Activated B cell treated with CpG ODN at 0.5 μM for 24 hours (primary cell): ENCODE results near the gene MBTD1. TPM values are rescaled to one million over a fixed set of nuclear protein-coding genes. Genes with fewer than 3 reads are reported as not detected.

Experiments used
- ATAC-seq: fragments of 200-7000 bp; cut with Tn5 transposase; one replicate; pipeline ENCODE4 v1.10.0; 2021; ENCODE audit warnings: low read depth, mild to moderate bottlenecking, moderate library complexity
- CTCF ChIA-PET: fragments of 350-600 bp; sonication (Branson Sonifier 250); formaldehyde crosslinking; loops from one replicate; lab custom pipeline; 2021; ENCODE audit warnings: antibody characterized with exemption; lab: Charles Lee
- POLR2A ChIA-PET: fragments of 350-600 bp; sonication (Branson Sonifier 250); formaldehyde crosslinking; loops from one replicate; lab custom pipeline; 2021; ENCODE audit warnings: antibody characterized with exemption; lab: Charles Lee
- DNase-seq: peaks from one replicate; pipeline ENCODE4 v3.0.0; 2022
- H3K27ac Mint-ChIP-seq: one replicate; pipeline ENCODE4 v1.8.0; 2020; ENCODE audit warnings: mixed read lengths
- H3K27me3 Mint-ChIP-seq: one replicate; pipeline ENCODE4 v1.8.0; 2021; ENCODE audit warnings: mixed read lengths
- H3K36me3 Mint-ChIP-seq: one replicate; pipeline ENCODE4 v1.8.0; 2021; ENCODE audit warnings: low read depth, mixed read lengths
- H3K4me1 Mint-ChIP-seq: one replicate; pipeline ENCODE4 v1.8.0; 2021; ENCODE audit warnings: mixed read lengths
- H3K4me3 Mint-ChIP-seq: one replicate; pipeline ENCODE4 v1.8.0; 2020; ENCODE audit warnings: mild to moderate bottlenecking, mixed read lengths
- H3K9me3 Mint-ChIP-seq: one replicate; pipeline ENCODE4 v1.8.0; 2020; ENCODE audit warnings: mixed read lengths
- CTCF ChIP-seq: fragments of 200-600 bp; IDR thresholded peaks from one replicate; pipeline ENCODE4 v1.8.0; 2022; ENCODE audit warnings: antibody characterized with exemption, mild to moderate bottlenecking
- intact Hi-C: fragments of 100-400 bp; cut with micrococcal nuclease; formaldehyde crosslinking; loops from one replicate; pipeline ENCODE4 v1.15.1; 2024
- total RNA-seq: library from RNA; stranded (reverse); gene quantifications from 2 replicates; pipeline ENCODE4 v1.2.3, GENCODE V29; 2022

MBTD1 gene
- total RNA-seq, 1 donor from 2014 or later: 23.6 TPM

- ChIA-PET CTCF (no interaction called here), POLR2A (interaction anchor here (0.5 kb wide), 1 partner anchor 79 kb away, joined by 10 read pairs; no protein-coding TSS in a partner anchor)
- no peak for TF ChIP-seq CTCF
- Mint-ChIP-seq H3K36me3 (no peaks in the 10 kb centered on the region), H3K27ac (no peak overlapping the region), H3K9me3 (no peaks in the 10 kb centered on the region), H3K4me3 (no peak overlapping the region), H3K4me1 (peaks cover 2% of the 10 kb centered on the region), H3K27me3 (no peaks in the 10 kb centered on the region)
- intact Hi-C loops: no loop called here
- DNase-seq (no peak), ATAC-seq (no peak)
Observed at GRCh38 chr17:51132964-51133319, 126.9 kb downstream of the MBTD1 start.

- no peak for TF ChIP-seq CTCF
- no peak for ATAC-seq
- Mint-ChIP-seq H3K27ac (no peak overlapping the region), H3K36me3 (no peaks in the 10 kb centered on the region), H3K4me1 (no peaks in the 10 kb centered on the region), H3K4me3 (no peak overlapping the region), H3K9me3 (no peaks in the 10 kb centered on the region), H3K27me3 (no peaks in the 10 kb centered on the region)
- intact Hi-C loops: no loop called here
- DNase-seq: no peak
- ChIA-PET CTCF (no interaction called here), POLR2A (no interaction called here)
Observed at GRCh38 chr17:51128076-51128475, 131.8 kb downstream of the MBTD1 start.

Other genes with a start within 250 kb of the MBTD1 start
- 41.6 and 49.3 TPM in 2 replicates for gene SPAG9, start 139.2 kb downstream of the MBTD1 start, total RNA-seq
- 130 and 138 TPM in 2 replicates for gene NME1, start 106.5 kb downstream of the MBTD1 start, total RNA-seq
- 439 and 524 TPM in 2 replicates for gene NME2, start 93.6 kb downstream of the MBTD1 start, total RNA-seq
- gene UTP18, start 497 bp upstream of the MBTD1 start, total RNA-seq: 37.0 and 39.1 TPM in 2 replicates